Fibroblast of the aortic adventitia (primary cell): ENCODE measurements around the gene GARIN3. TPM values are rescaled to one million over a fixed set of nuclear protein-coding genes. Genes with fewer than 3 reads are reported as not detected.

Experiments used
- DNase-seq: peaks from one replicate; pipeline ENCODE4 v3.0.0-alpha.2; 2010; ENCODE audit warnings: low read depth
- H3K4me3 ChIP-seq: 2 replicates; pipeline ENCODE4 v1.5.1; 2011; ENCODE audit warnings: low read depth, mild to moderate bottlenecking, control low read depth, low read length, moderate library complexity
- CTCF ChIP-seq: IDR thresholded peaks from 2 replicates; pipeline ENCODE4 v1.5.1; 2011; ENCODE audit warnings: mild to moderate bottlenecking, low read length, control low read depth, inconsistent platforms; ENCODE audit not compliant: insufficient read depth
- total RNA-seq: library from RNA; depleted of rRNA; stranded (reverse); fragments of >200 nt; gene quantifications from 2 replicates; pipeline ENCODE4 v1.2.3, GENCODE V29; 2012; ENCODE audit warnings: low replicate concordance

Gene GARIN3
- total RNA-seq, 1 donor, result not detected

- DNase-seq, result no peak
- H3K4me3 ChIP-seq, result no peak overlapping the region
- TF ChIP-seq CTCF, result no peak
Measured at GRCh38 chr5:157182143-157182757, 16.2 kb upstream of the GARIN3 start.

GRCh38 chr5:157180374-157181264 is 14.6 kb upstream of the GARIN3 start, which contains the start of gene ITK:
TSS of gene ITK (plus strand) at chr5:157180840. CDS start at chr5:157180978, 138 bp downstream.
- no peak for DNase-seq
- H3K4me3 ChIP-seq, result no peak within 1 kb of the TSS
- TF ChIP-seq CTCF, result no peak

GRCh38 chr5:157178966-157179365 is 12.9 kb upstream of the GARIN3 start:
- no peak for TF ChIP-seq CTCF
- no peak for DNase-seq
- no peak overlapping the region for H3K4me3 ChIP-seq

GRCh38 chr5:157177953-157178352 is 11.9 kb upstream of the GARIN3 start:
- no peak for DNase-seq
- H3K4me3 ChIP-seq, result no peak overlapping the region
- no peak for TF ChIP-seq CTCF

- TF ChIP-seq CTCF, result no peak
- no peak for DNase-seq
Measured at GRCh38 chr5:157175071-157175612, 9.1 kb upstream of the GARIN3 start.

GRCh38 chr5:157172403-157172802 is 6.3 kb upstream of the GARIN3 start:
- TF ChIP-seq CTCF, result no peak
- H3K4me3 ChIP-seq, result no peak overlapping the region
- DNase-seq, result no peak

More at GRCh38 chr5:157175071-157175612, 9.1 kb upstream of the GARIN3 start:
- no peak overlapping the region for H3K4me3 ChIP-seq
